IPS-20b (cell line): ENCODE data around the gene FOXD1.
"Not testable (repeated sequence)": the region's sequence is repeated elsewhere in the genome, so short reads cannot be mapped to it uniquely, and the experiment has no call there.

ENCODE experiments used
- H3K27ac ChIP-seq: one replicate; pipeline ENCODE4 v1.5.1; 2013; ENCODE audit warnings: low read length
- H3K27me3 ChIP-seq: 2 replicates; pipeline ENCODE4 v1.6.1; 2013; ENCODE audit warnings: mild to moderate bottlenecking, low read length, inconsistent platforms; ENCODE audit not compliant: insufficient read depth
- H3K36me3 ChIP-seq: 2 replicates; pipeline ENCODE4 v1.6.1; 2013; ENCODE audit warnings: low read depth, mild to moderate bottlenecking, inconsistent platforms, low read length, moderate library complexity; ENCODE audit not compliant: insufficient read depth
- H3K4me1 ChIP-seq: 2 replicates; pipeline ENCODE4 v1.6.1; 2013; ENCODE audit warnings: mild to moderate bottlenecking, control low read depth, inconsistent platforms, low read length, moderate library complexity; ENCODE audit not compliant: insufficient read depth
- H3K4me3 ChIP-seq: 2 replicates; pipeline ENCODE4 v1.5.1; 2013; ENCODE audit warnings: mild to moderate bottlenecking, low read length, inconsistent platforms
- H3K9ac ChIP-seq: 2 replicates; pipeline ENCODE4 v1.6.1; 2013; ENCODE audit warnings: low read depth, mild to moderate bottlenecking, inconsistent platforms, low read length, moderate library complexity
- H3K9me3 ChIP-seq: 2 replicates; pipeline ENCODE4 v1.6.1; 2013; ENCODE audit warnings: mild to moderate bottlenecking, low read depth, low read length, inconsistent platforms; ENCODE audit not compliant: insufficient read depth

Gene FOXD1

DNA sequence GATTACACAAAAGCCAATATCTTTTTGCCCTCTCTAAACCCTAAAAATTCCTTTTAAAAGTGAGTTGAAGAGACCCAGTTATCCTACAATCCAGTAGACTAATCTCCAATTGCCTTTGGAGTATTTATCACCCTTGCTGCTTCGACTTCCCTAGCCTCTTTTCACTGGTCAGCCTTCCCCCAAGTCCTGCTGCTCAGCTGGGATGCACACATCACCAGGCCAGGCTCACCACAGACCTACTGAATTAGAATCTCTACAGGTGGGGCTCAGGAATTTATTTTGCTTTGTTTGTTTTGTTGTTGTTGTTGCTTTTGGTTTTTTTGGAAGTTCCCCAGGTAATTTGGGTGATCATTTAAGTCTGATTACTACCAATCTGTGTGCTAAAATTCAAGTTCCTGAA, 11.6 kb upstream of the FOXD1 start:
- Histone ChIP-seq H3K4me3 (no peak overlapping the region), H3K36me3 (no peaks in the 10 kb centered on the region), H3K27me3 (no peaks in the 10 kb centered on the region), H3K27ac (no peak overlapping the region), H3K9ac (no peak overlapping the region), H3K9me3 (no peaks in the 10 kb centered on the region), H3K4me1 (peaks cover 8% of the 10 kb centered on the region)

- H3K4me1 ChIP-seq = peaks cover 6% of the 10 kb centered on the region
- no peak overlapping the region for H3K4me3 ChIP-seq
- H3K27ac ChIP-seq = no peak overlapping the region
- no peaks in the 10 kb centered on the region for H3K36me3 ChIP-seq
- peaks cover under 1% of the 10 kb centered on the region; the same call in 1 of the 2 replicates for H3K27me3 ChIP-seq
- no peaks in the 10 kb centered on the region for H3K9me3 ChIP-seq
- no peak overlapping the region for H3K9ac ChIP-seq
Measured at GRCh38 chr5:73459366-73459765, 10.8 kb upstream of the FOXD1 start.

DNA sequence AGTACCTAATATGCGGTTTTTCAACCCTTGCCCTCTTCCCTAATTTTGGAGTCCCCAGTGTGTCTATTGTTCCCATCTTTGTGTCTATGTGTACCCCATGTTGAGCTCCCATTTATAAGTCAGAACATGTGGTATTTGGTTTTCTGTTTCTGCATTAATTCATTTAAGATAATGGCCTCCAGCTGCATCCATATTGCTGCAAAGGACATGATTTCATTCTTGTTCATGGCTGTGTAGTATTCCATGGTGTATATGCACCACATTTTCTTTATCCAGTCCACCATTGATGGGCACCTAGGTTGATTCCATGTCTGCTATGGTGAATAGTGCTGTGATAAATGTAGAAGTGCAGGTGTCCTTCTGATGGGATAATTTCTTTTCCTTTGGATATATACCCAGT, 7.9 kb upstream of the FOXD1 start:
- H3K9ac ChIP-seq, H3K27ac ChIP-seq, H3K4me1 ChIP-seq, H3K9me3 ChIP-seq, H3K36me3 ChIP-seq, H3K4me3 ChIP-seq: not testable (repeated sequence)
- H3K27me3 ChIP-seq = peaks cover 30% of the 10 kb centered on the region

DNA sequence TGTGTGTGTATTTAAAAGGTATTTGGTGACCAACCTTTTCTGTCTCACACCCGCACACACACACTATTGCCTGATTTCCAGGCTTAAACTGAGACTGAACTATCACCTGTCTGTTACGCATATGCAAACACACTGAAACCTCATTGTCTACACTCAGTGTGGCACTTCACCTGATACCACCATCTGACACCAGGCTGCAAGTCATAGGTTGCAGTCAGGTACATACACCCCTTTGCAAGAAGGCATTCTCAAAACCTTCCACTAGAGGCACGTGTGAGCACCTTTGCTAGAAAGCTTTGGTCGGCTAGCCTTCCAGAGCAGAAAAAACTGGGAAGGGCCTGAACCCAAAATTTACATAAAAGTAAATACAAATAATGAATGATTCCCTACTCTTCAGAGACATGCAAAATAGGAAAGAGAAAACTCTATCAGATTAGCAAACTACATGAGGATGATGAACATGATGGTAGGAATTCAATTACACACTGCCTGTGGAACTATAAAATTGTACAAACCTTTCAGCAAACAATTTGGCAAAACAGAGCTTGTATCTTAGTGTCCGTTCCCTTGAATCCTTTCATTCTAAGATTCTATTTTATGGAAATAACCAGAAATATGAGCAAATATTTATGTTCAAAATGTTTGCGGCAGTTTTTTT, 5.9 kb upstream of the FOXD1 start:
- Histone ChIP-seq H3K27ac (no peak overlapping the region), H3K4me1 (peaks cover 3% of the 10 kb centered on the region; the same call in 1 of the 2 replicates), H3K36me3 (no peaks in the 10 kb centered on the region), H3K4me3 (no peak overlapping the region), H3K27me3 (peaks cover 49% of the 10 kb centered on the region), H3K9ac (no peak overlapping the region), H3K9me3 (no peaks in the 10 kb centered on the region)

DNA sequence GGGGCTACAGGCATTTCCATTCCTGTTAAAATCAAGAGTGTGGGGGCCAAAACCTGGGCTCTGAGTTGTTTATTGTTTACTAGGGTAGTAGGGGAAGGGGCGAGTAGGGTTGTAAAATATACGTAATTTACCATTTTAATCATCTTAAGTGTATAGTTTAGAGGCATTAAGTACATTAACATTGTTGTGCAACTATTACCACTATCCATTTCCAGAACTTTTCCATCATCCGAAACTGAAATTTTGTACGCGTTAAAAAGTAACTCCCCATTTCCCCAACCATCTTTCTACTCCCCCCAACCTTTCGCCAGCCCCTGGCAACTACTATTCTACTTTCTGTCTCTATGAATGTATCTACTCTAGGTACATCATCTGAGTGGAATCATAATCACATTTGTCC, 3.6 kb upstream of the FOXD1 start:
- Histone ChIP-seq H3K4me1 (peaks cover 3% of the 10 kb centered on the region; the same call in 1 of the 2 replicates), H3K27ac (no peak overlapping the region), H3K9me3 (no peaks in the 10 kb centered on the region), H3K9ac (no peak overlapping the region), H3K36me3 (no peaks in the 10 kb centered on the region), H3K27me3 (peaks cover 69% of the 10 kb centered on the region), H3K4me3 (peak overlapping the region; percentile 55; the same call in 1 of the 2 replicates)

GRCh38 chr5:73451224-73452130, 2.9 kb upstream of the FOXD1 start:
- H3K27ac ChIP-seq = no peak overlapping the region

GRCh38 chr5:73450672-73451223, 2.2 kb upstream of the FOXD1 start:
- Histone ChIP-seq H3K4me3 (peak overlapping the region; percentile 55; the same call in 1 of the 2 replicates), H3K27me3 (peaks cover 82% of the 10 kb centered on the region), H3K4me1 (peaks cover 3% of the 10 kb centered on the region; the same call in 1 of the 2 replicates), H3K27ac (no peak overlapping the region), H3K36me3 (no peaks in the 10 kb centered on the region), H3K9me3 (no peaks in the 10 kb centered on the region; the same call in 1 of the 2 replicates), H3K9ac (no peak overlapping the region)

More at GRCh38 chr5:73451224-73452130, 2.9 kb upstream of the FOXD1 start:
- Histone ChIP-seq H3K9ac (no peak overlapping the region), H3K9me3 (no peaks in the 10 kb centered on the region; the same call in 1 of the 2 replicates), H3K27me3 (peaks cover 74% of the 10 kb centered on the region), H3K36me3 (no peaks in the 10 kb centered on the region), H3K4me1 (peaks cover 3% of the 10 kb centered on the region; the same call in 1 of the 2 replicates), H3K4me3 (peak overlapping the region; percentile 55; the same call in 1 of the 2 replicates)

GRCh38 chr5:73450137-73450536, 1.6 kb upstream of the FOXD1 start:
- Histone ChIP-seq H3K4me3 (no peak overlapping the region), H3K27ac (no peak overlapping the region), H3K9ac (no peak overlapping the region), H3K4me1 (peaks cover 3% of the 10 kb centered on the region; the same call in 1 of the 2 replicates), H3K36me3 (no peaks in the 10 kb centered on the region), H3K27me3 (peaks cover 88% of the 10 kb centered on the region), H3K9me3 (no peaks in the 10 kb centered on the region; the same call in 1 of the 2 replicates)

DNA sequence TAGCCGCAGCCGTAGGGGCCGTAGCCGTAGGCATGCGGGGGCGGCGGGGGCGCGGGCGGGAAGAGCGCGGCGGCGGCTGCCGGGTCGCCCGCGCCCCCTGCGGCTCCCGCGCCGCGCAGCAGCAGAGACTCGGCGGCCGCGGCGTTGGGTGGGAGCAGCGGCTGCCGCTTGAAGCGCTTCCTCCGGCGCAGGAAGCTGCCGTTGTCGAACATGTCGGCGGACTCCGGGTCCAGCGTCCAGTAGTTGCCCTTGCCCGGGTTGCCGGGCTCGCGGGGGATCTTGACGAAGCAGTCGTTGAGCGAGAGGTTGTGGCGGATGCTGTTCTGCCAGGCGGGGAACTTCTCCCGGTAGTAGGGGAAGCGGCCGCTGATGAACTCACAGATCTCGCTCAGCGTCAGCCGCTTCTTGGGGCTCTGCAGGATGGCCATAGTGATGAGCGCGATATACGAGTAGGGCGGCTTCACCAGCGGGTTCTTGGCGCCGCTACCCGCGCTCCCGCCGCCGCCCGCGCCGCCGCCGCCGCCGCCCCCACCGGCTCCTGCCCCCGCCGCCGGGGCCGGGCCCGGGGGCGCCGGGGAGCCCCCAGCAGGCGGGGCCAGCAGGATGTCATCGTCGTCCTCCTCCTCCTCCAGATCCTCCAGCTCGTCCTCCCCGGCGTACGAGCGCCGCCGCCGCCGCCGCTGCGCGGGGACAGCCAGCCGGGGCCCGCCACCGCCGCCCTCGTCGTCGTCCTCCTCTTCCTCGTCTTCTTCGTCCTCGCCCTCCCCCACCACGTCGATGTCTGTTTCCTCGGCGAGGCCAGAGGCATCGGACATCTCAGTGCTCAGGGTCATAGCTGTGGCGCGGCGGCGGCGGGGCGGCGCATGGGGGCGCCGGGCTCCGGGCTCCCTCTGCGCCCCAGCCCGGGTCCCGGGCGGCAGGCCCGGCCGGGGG, 781 bp downstream of the FOXD1 start:
- Histone ChIP-seq H3K27ac (no peak overlapping the region), H3K27me3 (peaks cover 95% of the 10 kb centered on the region), H3K4me3 (peak overlapping the region; percentile 44; the same call in 1 of the 2 replicates), H3K36me3 (no peaks in the 10 kb centered on the region), H3K9me3 (no peaks in the 10 kb centered on the region; the same call in 1 of the 2 replicates), H3K9ac (no peak overlapping the region), H3K4me1 (peaks cover 10% of the 10 kb centered on the region; the same call in 1 of the 2 replicates)

DNA sequence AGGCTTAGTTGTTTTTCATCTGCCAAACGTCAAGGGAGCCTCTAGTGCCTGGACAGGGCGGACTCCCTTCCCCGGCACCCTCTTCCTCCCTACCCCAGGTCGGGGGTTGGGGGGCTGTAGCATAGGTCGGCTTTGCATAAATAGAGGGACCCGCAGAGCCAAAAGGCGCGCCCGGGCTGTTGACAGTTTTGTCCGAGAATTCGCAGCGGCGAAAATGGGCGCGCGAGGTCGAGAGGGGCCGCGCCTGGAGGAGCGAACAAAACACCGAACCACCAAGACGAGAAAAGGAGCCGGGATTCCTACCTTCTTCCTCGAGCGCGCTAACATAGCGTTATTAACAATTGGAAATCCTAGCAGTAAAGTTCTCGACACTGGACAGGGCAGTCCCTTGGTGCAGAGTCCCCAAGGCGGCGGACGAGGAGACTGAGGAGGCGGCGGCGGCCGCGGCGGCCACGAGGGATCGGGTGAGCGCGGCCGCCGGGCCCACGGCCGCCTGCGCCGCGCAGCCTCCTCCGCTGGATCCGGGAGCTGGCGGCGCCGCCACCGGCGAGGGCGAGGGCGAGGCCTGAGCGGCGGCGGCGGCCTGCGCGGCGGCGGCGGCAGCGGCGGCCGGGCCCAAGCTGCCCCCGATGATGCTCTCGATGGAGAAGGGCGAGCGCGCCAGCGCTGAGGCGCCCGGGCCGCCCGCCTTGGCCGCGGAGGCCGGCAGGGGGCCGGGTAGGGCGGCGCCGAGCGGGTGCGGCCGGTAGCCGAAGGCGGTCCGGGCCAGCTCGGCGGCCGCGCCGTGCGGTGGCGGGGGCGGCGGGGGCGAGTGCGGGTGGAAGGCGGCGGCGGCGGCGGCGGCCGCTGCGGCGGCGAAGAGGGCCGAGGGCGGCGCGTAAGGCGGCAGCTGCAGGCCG, 1.7 kb downstream of the FOXD1 start:
- H3K27me3 ChIP-seq = peaks cover 95% of the 10 kb centered on the region
- peak overlapping the region; percentile 45 for H3K4me3 ChIP-seq

More for the DNA sequence above, 1.7 kb downstream of the FOXD1 start:
- H3K27ac ChIP-seq = no peak overlapping the region
- no peaks in the 10 kb centered on the region; the same call in 1 of the 2 replicates for H3K9me3 ChIP-seq
- peaks cover 10% of the 10 kb centered on the region; the same call in 1 of the 2 replicates for H3K4me1 ChIP-seq
- no peak overlapping the region for H3K9ac ChIP-seq
- H3K36me3 ChIP-seq = no peaks in the 10 kb centered on the region
